ENCODE measurements around the gene ATP2A3. TPM values are rescaled to one million over a fixed set of nuclear protein-coding genes. Genes with fewer than 3 reads are reported as not detected.

ATP2A3 gene
- polyA plus RNA-seq, 1 donor from 2014 or later, result not detected

DNA sequence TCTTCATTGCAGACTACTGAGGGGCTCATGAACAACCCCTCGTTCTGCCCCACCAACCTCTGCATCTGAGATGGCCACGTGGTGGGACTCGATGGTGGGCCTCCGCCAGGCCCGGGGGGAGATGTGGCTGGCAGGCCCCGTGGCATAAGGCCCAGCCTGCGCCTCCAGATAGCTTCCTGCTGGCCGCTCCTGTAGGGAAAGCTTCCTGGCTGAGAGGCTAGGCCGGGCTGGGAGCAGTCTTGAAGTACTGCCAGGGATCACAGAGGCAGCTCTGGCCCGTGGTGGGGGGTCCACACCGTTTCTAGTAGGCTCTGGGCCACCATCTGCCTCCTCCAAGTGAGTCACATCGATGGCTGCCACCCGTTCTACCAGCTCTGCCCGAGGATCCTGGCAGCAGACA, 79.0 kb downstream of the ATP2A3 start:
- Histone ChIP-seq H3K4me2 (ENCODE audit: low read length) (no peak overlapping the region), H4K20me1 (ENCODE audit: insufficient read depth) (no peaks in the 10 kb centered on the region), H3K9me2 (ENCODE audit: insufficient read depth, low read length) (no peaks in the 10 kb centered on the region), H3K4me3 (ENCODE audit: low read length) (no peak overlapping the region), H3K27me3 (ENCODE audit: insufficient read depth, low read depth, low read length) (no peaks in the 10 kb centered on the region), H3K27ac (ENCODE audit: low read length) (no peak overlapping the region), H2AFZ (ENCODE audit: low read depth, low read length) (no peak overlapping the region), H3K9me3 (ENCODE audit: low read length) (no peaks in the 10 kb centered on the region), H3K79me2 (replicated peaks; ENCODE audit: insufficient read depth, low read length) (no peaks in the 10 kb centered on the region), H3K36me3 (ENCODE audit: insufficient read depth, low read length) (no peaks in the 10 kb centered on the region), H3K9ac (ENCODE audit: low read length) (no peak overlapping the region), H3F3A (ENCODE audit: insufficient read depth, low read length, poor library complexity, severe bottlenecking) (no peaks in the 10 kb centered on the region)
- TF ChIP-seq POLR2AphosphoS5 (IDR thresholded peaks at IDR 0.05), result no peak
- no peak for TF ChIP-seq SMC3 (conservative IDR thresholded peaks at IDR 0.05; ENCODE audit: poor library complexity)
- TF ChIP-seq EP300 (conservative IDR thresholded peaks at IDR 0.05; ENCODE audit: poor library complexity, severe bottlenecking), result no peak
- TF ChIP-seq EZH2 (IDR thresholded peaks at IDR 0.05; ENCODE audit: borderline replicate concordance, insufficient read depth, low read length, poor library complexity, severe bottlenecking), result no peak
- TF ChIP-seq REST (IDR thresholded peaks at IDR 0.05; ENCODE audit: borderline replicate concordance), result no peak
- no peak for TF ChIP-seq TAF1 (IDR thresholded peaks at IDR 0.05; ENCODE audit: low read depth)
- no peak for TF ChIP-seq RAD21 (conservative IDR thresholded peaks at IDR 0.05)
- no peak for TF ChIP-seq MXI1 (conservative IDR thresholded peaks at IDR 0.05; ENCODE audit: poor library complexity, severe bottlenecking)
- TF ChIP-seq, protein P1, sequence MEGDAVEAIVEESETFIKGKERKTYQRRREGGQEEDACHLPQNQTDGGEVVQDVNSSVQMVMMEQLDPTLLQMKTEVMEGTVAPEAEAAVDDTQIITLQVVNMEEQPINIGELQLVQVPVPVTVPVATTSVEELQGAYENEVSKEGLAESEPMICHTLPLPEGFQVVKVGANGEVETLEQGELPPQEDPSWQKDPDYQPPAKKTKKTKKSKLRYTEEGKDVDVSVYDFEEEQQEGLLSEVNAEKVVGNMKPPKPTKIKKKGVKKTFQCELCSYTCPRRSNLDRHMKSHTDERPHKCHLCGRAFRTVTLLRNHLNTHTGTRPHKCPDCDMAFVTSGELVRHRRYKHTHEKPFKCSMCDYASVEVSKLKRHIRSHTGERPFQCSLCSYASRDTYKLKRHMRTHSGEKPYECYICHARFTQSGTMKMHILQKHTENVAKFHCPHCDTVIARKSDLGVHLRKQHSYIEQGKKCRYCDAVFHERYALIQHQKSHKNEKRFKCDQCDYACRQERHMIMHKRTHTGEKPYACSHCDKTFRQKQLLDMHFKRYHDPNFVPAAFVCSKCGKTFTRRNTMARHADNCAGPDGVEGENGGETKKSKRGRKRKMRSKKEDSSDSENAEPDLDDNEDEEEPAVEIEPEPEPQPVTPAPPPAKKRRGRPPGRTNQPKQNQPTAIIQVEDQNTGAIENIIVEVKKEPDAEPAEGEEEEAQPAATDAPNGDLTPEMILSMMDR (IDR thresholded peaks at IDR 0.05; ENCODE audit: poor library complexity, severe bottlenecking), result no peak

DNA sequence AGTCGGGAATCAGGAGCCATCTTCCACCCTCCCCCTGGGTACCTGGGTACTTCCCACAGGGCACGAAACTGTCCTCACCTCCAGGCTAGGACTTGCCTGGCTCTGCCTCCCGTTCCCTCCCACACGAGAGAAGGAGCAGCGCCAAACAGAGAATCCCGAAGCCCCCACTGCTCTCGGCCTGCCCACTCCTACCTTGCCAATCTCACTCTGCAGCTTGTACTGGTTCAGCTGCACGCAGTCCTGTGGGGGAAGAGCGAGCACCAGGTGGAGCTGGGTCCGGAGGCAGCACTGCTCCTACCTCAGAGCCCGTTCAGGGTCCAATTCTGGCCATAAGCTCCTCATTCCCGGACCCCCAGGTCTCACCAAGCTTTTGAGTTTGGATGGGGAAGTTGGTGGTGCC, 80.0 kb downstream of the ATP2A3 start:
- H3K4me3 ChIP-seq (ENCODE audit: low read length), result no peak overlapping the region
- H4K20me1 ChIP-seq (ENCODE audit: insufficient read depth), result no peaks in the 10 kb centered on the region
- H3K9me3 ChIP-seq (ENCODE audit: low read length), result no peaks in the 10 kb centered on the region
- no peak overlapping the region for H2AFZ ChIP-seq (ENCODE audit: low read depth, low read length)
- no peaks in the 10 kb centered on the region for H3K36me3 ChIP-seq (ENCODE audit: insufficient read depth, low read length)
- no peaks in the 10 kb centered on the region for H3K27me3 ChIP-seq (ENCODE audit: insufficient read depth, low read depth, low read length)
- no peaks in the 10 kb centered on the region for H3F3A ChIP-seq (ENCODE audit: insufficient read depth, low read length, poor library complexity, severe bottlenecking)
- H3K79me2 ChIP-seq (replicated peaks; ENCODE audit: insufficient read depth, low read length), result no peaks in the 10 kb centered on the region
- H3K4me2 ChIP-seq (ENCODE audit: low read length), result no peak overlapping the region
- H3K9me2 ChIP-seq (ENCODE audit: insufficient read depth, low read length), result no peaks in the 10 kb centered on the region
- no peak overlapping the region for H3K9ac ChIP-seq (ENCODE audit: low read length)
- no peak overlapping the region for H3K27ac ChIP-seq (ENCODE audit: low read length)
- TF ChIP-seq EZH2 (IDR thresholded peaks at IDR 0.05; ENCODE audit: borderline replicate concordance, insufficient read depth, low read length, poor library complexity, severe bottlenecking) (no peak), EP300 (conservative IDR thresholded peaks at IDR 0.05; ENCODE audit: poor library complexity, severe bottlenecking) (no peak), SMC3 (conservative IDR thresholded peaks at IDR 0.05; ENCODE audit: poor library complexity) (no peak), REST (IDR thresholded peaks at IDR 0.05; ENCODE audit: borderline replicate concordance) (no peak), TAF1 (IDR thresholded peaks at IDR 0.05; ENCODE audit: low read depth) (no peak), RAD21 (conservative IDR thresholded peaks at IDR 0.05) (no peak)
- TF ChIP-seq, protein P1 (IDR thresholded peaks at IDR 0.05; ENCODE audit: poor library complexity, severe bottlenecking), result no peak

All from neural cell (in vitro differentiated cells).